Pancreas (tissue), 10 donors: ENCODE results near the gene ADCY1. TPM values are rescaled to one million over a fixed set of nuclear protein-coding genes. Genes with fewer than 3 reads are reported as not detected.

ENCODE experiments used
- ATAC-seq, 4 donors: fragments of 200-7000 bp; cut with Tn5 transposase; one replicate each; pipeline versions ENCODE4 v1.8.0 to v1.9.1; 2020; ENCODE audit warnings: mild to moderate bottlenecking in 4 of 4, moderate library complexity in 4 of 4
- DNase-seq, 6 donors: peaks; one replicate each; pipeline ENCODE4 v3.0.0-alpha.2; 2020
- FAIRE-seq: peaks from 2 replicates; lab custom pipeline; 2012; peaks lifted over from hg19 to GRCh38; lab: Jason Lieb, UNC
- H3K27ac ChIP-seq, 4 donors: fragments of 200-600 bp; sonication (generic); 1 replicate in 3 of 4; 2 replicates in 1 of 4; pipeline versions ENCODE4 v1.5.0 to v1.8.0; 2020
- H3K27me3 ChIP-seq, 4 donors: fragments of 200-600 bp; one replicate each; pipeline ENCODE4 v1.8.0; 2021
- H3K36me3 ChIP-seq, 3 donors: fragments of 200-600 bp; sonication (generic) in 1 of 3; one replicate each; pipeline versions ENCODE4 v1.5.0 to v1.8.0; 2020 to 2021
- H3K4me1 ChIP-seq, 3 donors: fragments of 200-600 bp; one replicate each; pipeline ENCODE4 v1.8.0; 2021
- H3K4me3 ChIP-seq, 4 donors: fragments of 200-600 bp; sonication (generic) in 2 of 4; one replicate each; pipeline versions ENCODE4 v1.5.0 to v1.8.0; 2020 to 2021
- H3K9me3 ChIP-seq, 4 donors: fragments of 200-600 bp; one replicate each; pipeline ENCODE4 v1.8.0; 2021
- WGBS, 2 donors: extraction: QIAGEN DNeasy Blood & Tissue Kit; methylation state at CpG; one replicate each; pipeline ENCODE4 v1.1.7; 2013; 5-methylcytosine and 5-hydroxymethylcytosine counted together
- intact Hi-C, 3 donors: fragments of 100-400 bp; cut with DNase I; formaldehyde crosslinking; loops; one replicate each; pipeline versions ENCODE4 v1.11.1 to v1.14.2; 2022
- polyA plus RNA-seq, 2 donors: library from polyadenylated mRNA; stranded (reverse); fragments of 200-250 nt; gene quantifications; one replicate each; pipeline ENCODE4 v1.2.3, GENCODE V29; 2013
- total RNA-seq, 6 donors: library from RNA; stranded (reverse); fragmentation: NEBNext Ultra II Directional in 4 of 6; extraction: Animal tissue kit (Norgen Biotek cat#: 25700) in 4 of 6; gene quantifications; one replicate each; pipeline versions ENCODE4 v1.2.1 to v1.2.4, GENCODE V29; 2021 to 2023
- TF ChIP-seq, protein P1 (sequence below), 4 donors: fragments of 200-600 bp; sonication (generic) in 3 of 4; IDR thresholded peaks; one replicate each; pipeline versions ENCODE4 v1.5.0 to v1.8.0; 2021; ENCODE audit warnings: antibody characterized with exemption in 4 of 4
- donor health status: healthy with polysubstance abuse.
- donor health status: DM: no; HTN: no; CAD: no; lungs with moderate emphysema.
- donor health status: DM: no; HTN: no; CAD: no.
- donor health status: control.
- donor health status: control.
- donor health status: Bipolar disorder and iron deficiency.
- donor health status: DM: yes; HTN: yes; CAD: no.
- donor health status: DM: no; HTN: no; CAD: no.
- donor health status: DM: no; HTN: no; CAD: no.
- donor health status: DM: yes; HTN: yes; CAD: no.

ADCY1 gene
- total and polyA plus RNA-seq, 8 donors: 1.0 to 5.8 (median 4.2) TPM

DNA sequence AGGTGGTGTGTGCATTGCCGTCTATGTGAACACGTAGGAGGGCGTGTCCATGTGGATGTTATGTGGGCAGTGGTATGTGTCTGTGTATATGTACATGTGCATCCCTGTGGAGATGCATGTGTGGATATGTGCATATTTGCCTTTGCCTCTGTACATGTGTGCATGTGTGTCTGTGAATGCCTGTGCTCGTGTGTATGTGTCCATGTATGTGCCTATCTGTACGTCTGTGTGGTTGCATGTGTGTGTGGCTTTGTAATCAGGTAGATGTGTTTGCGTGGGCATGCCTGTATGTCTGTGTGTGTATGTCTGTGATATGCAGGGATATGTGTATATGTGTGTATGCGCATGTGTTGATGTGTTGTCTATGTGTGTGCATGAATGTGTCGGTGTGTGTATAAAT lies 19.7 kb downstream of the ADCY1 start:
- ATAC-seq (no peak), DNase-seq (peak in 1 of 6 donors; percentile 2), FAIRE-seq (no peak)
- H3K36me3 ChIP-seq: no peaks in the 10 kb centered on the region
- no peak overlapping the region for H3K4me3 ChIP-seq
- H3K27me3 ChIP-seq: no peaks in the 10 kb centered on the region
- H3K4me1 ChIP-seq: no peaks in the 10 kb centered on the region
- no peak overlapping the region for H3K27ac ChIP-seq
- 92 to 96% methylated on average over 8 of the region's 8 CpGs for WGBS, 2 donors
- H3K9me3 ChIP-seq: no peaks in the 10 kb centered on the region
- TF ChIP-seq, protein P1, sequence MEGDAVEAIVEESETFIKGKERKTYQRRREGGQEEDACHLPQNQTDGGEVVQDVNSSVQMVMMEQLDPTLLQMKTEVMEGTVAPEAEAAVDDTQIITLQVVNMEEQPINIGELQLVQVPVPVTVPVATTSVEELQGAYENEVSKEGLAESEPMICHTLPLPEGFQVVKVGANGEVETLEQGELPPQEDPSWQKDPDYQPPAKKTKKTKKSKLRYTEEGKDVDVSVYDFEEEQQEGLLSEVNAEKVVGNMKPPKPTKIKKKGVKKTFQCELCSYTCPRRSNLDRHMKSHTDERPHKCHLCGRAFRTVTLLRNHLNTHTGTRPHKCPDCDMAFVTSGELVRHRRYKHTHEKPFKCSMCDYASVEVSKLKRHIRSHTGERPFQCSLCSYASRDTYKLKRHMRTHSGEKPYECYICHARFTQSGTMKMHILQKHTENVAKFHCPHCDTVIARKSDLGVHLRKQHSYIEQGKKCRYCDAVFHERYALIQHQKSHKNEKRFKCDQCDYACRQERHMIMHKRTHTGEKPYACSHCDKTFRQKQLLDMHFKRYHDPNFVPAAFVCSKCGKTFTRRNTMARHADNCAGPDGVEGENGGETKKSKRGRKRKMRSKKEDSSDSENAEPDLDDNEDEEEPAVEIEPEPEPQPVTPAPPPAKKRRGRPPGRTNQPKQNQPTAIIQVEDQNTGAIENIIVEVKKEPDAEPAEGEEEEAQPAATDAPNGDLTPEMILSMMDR (IDR thresholded peaks at IDR 0.05): no peak
- intact Hi-C loops: no loop called here

DNA sequence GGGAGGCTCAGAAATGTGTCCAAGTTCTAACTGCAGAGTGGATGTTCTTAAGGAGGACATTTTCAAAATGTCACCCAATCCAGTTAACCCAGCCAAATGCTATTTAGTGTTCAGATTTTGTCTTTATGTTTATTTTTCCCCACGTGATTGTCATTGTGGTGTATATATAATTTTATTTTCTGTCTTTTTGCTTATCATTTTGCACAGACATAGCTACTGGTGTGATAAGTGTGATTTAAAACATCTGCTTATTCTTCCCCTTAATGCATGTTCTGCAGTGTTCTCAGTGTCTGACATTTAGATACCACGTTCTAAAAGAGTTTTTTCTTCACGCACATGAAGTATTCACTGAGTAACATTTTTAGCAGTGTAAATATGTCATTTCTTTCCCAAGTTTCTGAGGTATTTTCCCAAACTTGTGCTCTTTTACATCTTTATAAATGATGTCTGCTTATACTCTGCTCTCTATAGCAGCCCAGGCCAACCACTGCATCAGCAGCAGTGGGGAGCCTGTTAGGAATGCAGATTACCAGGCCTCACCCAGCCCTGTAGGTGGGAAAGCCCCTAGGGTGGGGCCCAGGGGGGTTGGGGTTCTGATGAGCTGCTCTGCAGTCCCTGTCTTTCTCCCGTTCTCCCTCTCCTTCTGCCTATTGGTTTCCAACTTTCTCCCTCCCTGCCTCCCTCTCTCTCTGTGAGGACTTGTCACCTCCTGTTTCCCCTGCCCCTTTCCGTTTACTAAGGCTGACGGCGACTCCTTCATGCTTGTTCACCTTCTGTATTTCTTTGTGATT lies 20.8 kb downstream of the ADCY1 start:
- no peaks in the 10 kb centered on the region for H3K27me3 ChIP-seq
- no peak overlapping the region for H3K4me3 ChIP-seq
- no peak for ATAC-seq
- TF ChIP-seq, protein P1 (IDR thresholded peaks at IDR 0.05): no peak
- 73 to 77% methylated on average over 7 of the region's 7 CpGs for WGBS, 2 donors
- no peaks in the 10 kb centered on the region for H3K36me3 ChIP-seq
- no peak for FAIRE-seq
- intact Hi-C loops: no loop called here
- no peaks in the 10 kb centered on the region for H3K4me1 ChIP-seq
- DNase-seq: no peak
- H3K27ac ChIP-seq: no peak overlapping the region
- no peaks in the 10 kb centered on the region for H3K9me3 ChIP-seq

DNA sequence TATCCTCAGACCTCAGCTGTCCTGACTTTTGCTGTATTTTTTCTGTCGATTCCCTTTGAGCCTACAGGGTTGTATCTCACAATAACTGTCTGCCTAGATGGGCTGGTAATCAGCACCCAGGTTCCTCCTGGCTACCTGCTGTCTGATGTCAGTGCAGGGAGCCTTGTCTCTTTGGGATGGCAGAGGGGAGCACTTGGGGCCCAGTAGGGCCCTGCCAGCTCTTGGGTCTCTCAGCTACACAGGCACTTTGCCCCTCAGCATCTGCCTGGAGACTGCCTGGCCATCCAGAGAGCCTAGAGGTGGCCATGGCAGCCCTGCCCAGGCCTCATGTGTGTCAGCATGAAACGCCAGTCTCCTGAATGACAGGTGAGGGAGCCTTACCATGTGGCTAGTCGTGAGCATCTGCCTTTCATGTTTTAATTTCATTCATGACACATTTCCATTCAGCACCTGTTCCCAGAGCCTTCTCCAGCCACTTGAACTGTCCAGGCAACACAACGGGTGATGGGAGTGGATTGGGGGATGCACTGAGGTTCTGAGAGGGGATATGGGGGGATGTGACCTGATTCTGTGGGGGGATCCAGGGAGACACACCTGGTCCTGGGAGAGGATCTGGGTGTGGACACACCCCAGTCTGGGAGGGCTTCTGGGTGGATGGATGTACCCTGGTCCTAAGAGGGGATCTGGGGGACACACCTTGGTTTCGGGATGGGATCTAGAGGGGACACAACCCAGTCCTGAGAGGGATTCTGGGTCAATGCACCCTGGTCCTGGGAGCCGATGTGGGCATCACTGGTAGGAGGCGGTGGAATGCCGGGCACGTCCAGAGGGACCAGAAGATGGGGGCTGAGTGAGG lies 21.9 kb downstream of the ADCY1 start:
- DNase-seq (peak in 1 of 6 donors; percentile 45), ATAC-seq (no peak), FAIRE-seq (no peak)
- Histone ChIP-seq H3K9me3 (no peaks in the 10 kb centered on the region), H3K36me3 (no peaks in the 10 kb centered on the region), H3K27me3 (no peaks in the 10 kb centered on the region), H3K4me1 (no peaks in the 10 kb centered on the region), H3K4me3 (no peak overlapping the region), H3K27ac (no peak overlapping the region)
- intact Hi-C loops: no loop called here
- TF ChIP-seq, protein P1 (IDR thresholded peaks at IDR 0.05): no peak
- WGBS, 2 donors: 86 to 88% methylated on average over 9 of the region's 9 CpGs

DNA sequence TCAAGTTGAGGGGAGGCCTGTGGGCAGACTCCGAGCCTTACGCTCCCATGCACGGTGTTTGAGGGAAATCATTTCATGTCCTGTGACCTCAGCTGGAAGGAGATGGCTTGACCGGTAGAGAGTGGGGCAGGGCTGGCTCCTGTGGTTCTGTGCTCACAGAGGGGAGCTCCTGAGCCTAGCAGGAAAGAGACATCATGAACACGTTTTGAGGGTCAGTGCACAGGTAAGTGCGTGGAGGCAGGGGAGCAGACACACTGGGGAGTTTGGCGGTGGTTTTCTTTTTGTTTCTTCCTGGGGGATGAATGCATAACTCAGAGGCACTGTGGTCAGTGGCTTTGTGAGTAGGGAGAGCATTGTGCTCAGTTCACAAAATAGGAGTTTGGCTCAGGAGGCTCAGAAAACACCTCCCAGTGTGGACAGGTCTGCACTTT lies 22.5 kb downstream of the ADCY1 start:
- no peak overlapping the region for H3K4me3 ChIP-seq
- ATAC-seq (no peak), DNase-seq (peak in 1 of 6 donors; percentile 5), FAIRE-seq (no peak)
- H3K27me3 ChIP-seq: no peaks in the 10 kb centered on the region
- no peak overlapping the region for H3K27ac ChIP-seq
- no peaks in the 10 kb centered on the region for H3K4me1 ChIP-seq
- H3K9me3 ChIP-seq: no peaks in the 10 kb centered on the region
- intact Hi-C loops: no loop called here
- TF ChIP-seq, protein P1 (IDR thresholded peaks at IDR 0.05): no peak
- H3K36me3 ChIP-seq: no peaks in the 10 kb centered on the region
- WGBS, 2 donors: 82 to 89% methylated on average over 7 of the region's 7 CpGs
